Common myeloid progenitor, CD34-positive (primary cell): ENCODE measurements around the gene GUCY1A2.
"Not testable (repeated sequence)": the region's sequence is repeated elsewhere in the genome, so short reads cannot be mapped to it uniquely, and the experiment has no call there.

Experiments
- CTCF ChIA-PET: fragments of 350-600 bp; sonication (Branson Sonifier 250); formaldehyde crosslinking; loops from one replicate; lab custom pipeline; 2021; ENCODE audit warnings: antibody characterized with exemption; lab: Charles Lee
- POLR2A ChIA-PET: fragments of 350-600 bp; sonication (Branson Sonifier 250); formaldehyde crosslinking; loops from one replicate; lab custom pipeline; 2021; ENCODE audit warnings: antibody characterized with exemption; lab: Charles Lee
- DNase-seq, 3 donors: peaks; one replicate each; pipeline versions ENCODE4 v3.0.0 to v3.0.0-alpha.2; 2013
- H3K27ac ChIP-seq, 2 experiments: 1 replicate in 1 of 2; 2 replicates in 1 of 2; pipeline ENCODE4 v1.7.0; 2013; ENCODE audit warnings: inconsistent platforms in 2 of 2, low read length in 2 of 2, mild to moderate bottlenecking in 2 of 2, low read depth in 1 of 2, moderate library complexity in 1 of 2; ENCODE audit not compliant: severe bottlenecking in 2 of 2, insufficient read depth in 1 of 2, poor library complexity in 1 of 2
- H3K27me3 ChIP-seq, 5 experiments: replicated peaks in 2 of 5; 1 replicate in 3 of 5; 2 replicates in 2 of 5; pipeline versions ENCODE4 v1.6.1 to v1.7.0; 2013; ENCODE audit warnings: low read length in 4 of 5, mild to moderate bottlenecking in 2 of 5, moderate library complexity in 2 of 5, inconsistent platforms in 1 of 5; ENCODE audit not compliant: insufficient read depth in 5 of 5, control insufficient read depth in 4 of 5
- H3K36me3 ChIP-seq, 4 experiments: 1 replicate in 2 of 4; 2 replicates in 2 of 4; pipeline versions ENCODE4 v1.6.1 to v1.7.0; 2013; ENCODE audit warnings: low read length in 3 of 4, control low read depth in 1 of 4, mild to moderate bottlenecking in 1 of 4; ENCODE audit not compliant: control insufficient read depth in 4 of 4, insufficient read depth in 4 of 4
- H3K4me1 ChIP-seq, 4 experiments: 1 replicate in 3 of 4; 2 replicates in 1 of 4; pipeline versions ENCODE4 v1.6.1 to v1.7.1; 2013; ENCODE audit warnings: low read length in 3 of 4, mild to moderate bottlenecking in 3 of 4, control low read depth in 1 of 4, inconsistent platforms in 1 of 4, moderate library complexity in 1 of 4; ENCODE audit not compliant: control insufficient read depth in 4 of 4, insufficient read depth in 4 of 4; ENCODE audit errors: control extremely low read depth in 1 of 4
- H3K4me3 ChIP-seq, 7 experiments: 1 replicate in 4 of 7; 2 replicates in 3 of 7; pipeline versions ENCODE4 v1.5.1 to v1.7.0; 2013; ENCODE audit warnings: mild to moderate bottlenecking in 7 of 7, low read length in 6 of 7, moderate library complexity in 6 of 7, inconsistent platforms in 2 of 7, low read depth in 2 of 7, control low read depth in 1 of 7; ENCODE audit not compliant: insufficient read depth in 4 of 7, control insufficient read depth in 1 of 7; ENCODE audit errors: extremely low read depth in 1 of 7
- H3K9me3 ChIP-seq, 5 experiments: 1 replicate in 4 of 5; 2 replicates in 1 of 5; pipeline versions ENCODE4 v1.6.1 to v1.7.1; 2013; ENCODE audit warnings: low read length in 4 of 5, mild to moderate bottlenecking in 2 of 5, inconsistent platforms in 1 of 5, low read depth in 1 of 5, moderate library complexity in 1 of 5; ENCODE audit not compliant: control insufficient read depth in 4 of 5, insufficient read depth in 2 of 5; ENCODE audit errors: control extremely low read depth in 1 of 5
- WGBS: methylation state at CpG from one replicate; pipeline ENCODE4 v1.1.5; 2013; ENCODE audit not compliant: insufficient coverage; 5-methylcytosine and 5-hydroxymethylcytosine counted together

GUCY1A2 gene

GRCh38 chr11:106828576-106828975 lies 189.7 kb downstream of the GUCY1A2 start:
- Histone ChIP-seq H3K4me1 (no peaks in the 10 kb centered on the region), H3K27ac (no peak overlapping the region), H3K4me3 (no peak overlapping the region), H3K27me3 (no peaks in the 10 kb centered on the region), H3K36me3 (no peaks in the 10 kb centered on the region), H3K9me3 (no peaks in the 10 kb centered on the region)
- POLR2A ChIA-PET: no interaction called here
- 100% methylated on average over 1 of the region's 3 CpGs for WGBS
- CTCF ChIA-PET: no interaction called here
- no peak for DNase-seq

GRCh38 chr11:106827687-106828086 lies 190.6 kb downstream of the GUCY1A2 start:
- H3K9me3 ChIP-seq: no peaks in the 10 kb centered on the region
- H3K4me1 ChIP-seq: no peaks in the 10 kb centered on the region
- POLR2A ChIA-PET: no interaction called here
- DNase-seq: no peak
- H3K36me3 ChIP-seq: no peaks in the 10 kb centered on the region
- CTCF ChIA-PET: no interaction called here
- H3K27ac ChIP-seq: no peak overlapping the region
- no peak overlapping the region for H3K4me3 ChIP-seq
- 98% methylated on average over 20 of the region's 21 CpGs for WGBS
- no peaks in the 10 kb centered on the region for H3K27me3 ChIP-seq

GRCh38 chr11:106826558-106826957 lies 191.7 kb downstream of the GUCY1A2 start:
- CTCF ChIA-PET: not testable (repeated sequence)

GRCh38 chr11:106821826-106822225 lies 196.4 kb downstream of the GUCY1A2 start:
- H3K27ac ChIP-seq: no peak overlapping the region
- no peaks in the 10 kb centered on the region for H3K27me3 ChIP-seq
- WGBS: no CpG with 5 or more reads among the region's 2 CpGs
- no peaks in the 10 kb centered on the region for H3K9me3 ChIP-seq
- CTCF ChIA-PET: no interaction called here
- H3K4me3 ChIP-seq: no peak overlapping the region
- DNase-seq: no peak
- POLR2A ChIA-PET: no interaction called here
- H3K4me1 ChIP-seq: no peaks in the 10 kb centered on the region
- no peaks in the 10 kb centered on the region for H3K36me3 ChIP-seq

More at GRCh38 chr11:106826558-106826957, 191.7 kb downstream of the GUCY1A2 start:
- H3K36me3 ChIP-seq, H3K4me1 ChIP-seq, DNase-seq, POLR2A ChIA-PET, H3K27ac ChIP-seq, H3K27me3 ChIP-seq, H3K4me3 ChIP-seq, H3K9me3 ChIP-seq: not testable (repeated sequence)
- WGBS: no CpG with 5 or more reads among the region's 3 CpGs

GRCh38 chr11:106821291-106821690 lies 197.0 kb downstream of the GUCY1A2 start:
- DNase-seq: no peak
- ChIA-PET CTCF (no interaction called here), POLR2A (no interaction called here)
- no peaks in the 10 kb centered on the region for H3K36me3 ChIP-seq
- H3K4me3 ChIP-seq: no peak overlapping the region
- no CpG with 5 or more reads among the region's 1 CpG for whole genome bisulfite sequencing
- H3K27me3 ChIP-seq: no peaks in the 10 kb centered on the region
- no peaks in the 10 kb centered on the region for H3K9me3 ChIP-seq
- H3K27ac ChIP-seq: no peak overlapping the region
- H3K4me1 ChIP-seq: no peaks in the 10 kb centered on the region

GRCh38 chr11:106818443-106818842 lies 199.8 kb downstream of the GUCY1A2 start:
- H3K27me3 ChIP-seq: no peaks in the 10 kb centered on the region
- ChIA-PET CTCF (no interaction called here), POLR2A (no interaction called here)
- no peaks in the 10 kb centered on the region for H3K4me1 ChIP-seq
- WGBS: 90% methylated on average over 5 of the region's 5 CpGs
- H3K4me3 ChIP-seq: no peak overlapping the region
- DNase-seq: no peak
- H3K36me3 ChIP-seq: no peaks in the 10 kb centered on the region
- no peaks in the 10 kb centered on the region for H3K9me3 ChIP-seq
- H3K27ac ChIP-seq: no peak overlapping the region

GRCh38 chr11:106815209-106815608 lies 203.1 kb downstream of the GUCY1A2 start:
- POLR2A ChIA-PET: no interaction called here
- Histone ChIP-seq H3K4me3 (no peak overlapping the region), H3K9me3 (no peaks in the 10 kb centered on the region), H3K36me3 (no peaks in the 10 kb centered on the region), H3K27me3 (no peaks in the 10 kb centered on the region), H3K27ac (no peak overlapping the region), H3K4me1 (no peaks in the 10 kb centered on the region)
- CTCF ChIA-PET: no interaction called here
- DNase-seq: no peak
